Left ventricle myocardium inferior (tissue), 1 donor: ENCODE data around the gene DVL1. TPM values are rescaled to one million over a fixed set of nuclear protein-coding genes. Genes with fewer than 3 reads are reported as not detected.

Experiments used
- DNase-seq: peaks from one replicate; pipeline ENCODE4 v3.0.0-alpha.2; 2020
- H3K27ac ChIP-seq: fragments of 200-600 bp; replicated peaks from 2 replicates; pipeline ENCODE4 v1.8.0; 2021
- H3K27me3 ChIP-seq: fragments of 200-600 bp; 2 replicates; pipeline ENCODE4 v1.8.0; 2021; ENCODE audit warnings: low read depth
- H3K36me3 ChIP-seq: fragments of 200-600 bp; 2 replicates; pipeline ENCODE4 v1.8.0; 2021
- H3K4me1 ChIP-seq: fragments of 200-600 bp; 2 replicates; pipeline ENCODE4 v1.8.0; 2021
- H3K4me3 ChIP-seq: fragments of 200-600 bp; 2 replicates; pipeline ENCODE4 v1.8.0; 2021; ENCODE audit warnings: mild to moderate bottlenecking, moderate library complexity
- H3K9me3 ChIP-seq: fragments of 200-600 bp; replicated peaks from 2 replicates; pipeline ENCODE4 v1.8.0; 2021
- intact Hi-C: fragments of 100-400 bp; cut with micrococcal nuclease; formaldehyde crosslinking; loops from one replicate; pipeline ENCODE4 v1.11.0; 2022
- total RNA-seq: library from RNA; stranded (reverse); fragmentation: NEBNext Ultra II Directional; extraction: Animal tissue kit (Norgen Biotek cat#: 25700); gene quantifications from one replicate; pipeline ENCODE4 v1.2.1, GENCODE V29; 2021
- TF ChIP-seq, protein P1 (sequence below): fragments of 200-600 bp; IDR thresholded peaks from 2 replicates; pipeline ENCODE4 v1.8.0; 2021; ENCODE audit warnings: antibody characterized with exemption, mild to moderate bottlenecking, borderline replicate concordance
- donor health status: DM: no; HTN: yes; CAD: no; lungs with severe emphysema.

DVL1 gene
- total RNA-seq, 1 donor from 2014 or later: 93.0 TPM

DNA sequence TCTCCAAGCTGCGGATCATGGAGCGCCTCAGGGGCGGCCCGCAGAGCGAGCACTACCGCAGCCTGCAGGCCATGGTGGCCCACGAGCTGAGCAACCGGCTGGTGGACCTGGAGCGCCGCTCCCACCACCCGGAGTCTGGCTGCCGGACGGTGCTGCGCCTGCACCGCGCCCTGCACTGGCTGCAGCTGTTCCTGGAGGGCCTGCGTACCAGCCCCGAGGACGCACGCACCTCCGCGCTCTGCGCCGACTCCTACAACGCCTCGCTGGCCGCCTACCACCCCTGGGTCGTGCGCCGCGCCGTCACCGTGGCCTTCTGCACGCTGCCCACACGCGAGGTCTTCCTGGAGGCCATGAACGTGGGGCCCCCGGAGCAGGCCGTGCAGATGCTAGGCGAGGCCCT is 21.9 kb downstream of the DVL1 start:
- intact Hi-C loops: no loop called here
- Histone ChIP-seq H3K4me3 (peak overlapping the region; percentile 89), H3K36me3 (peaks cover 30% of the 10 kb centered on the region), H3K9me3 (no peaks in the 10 kb centered on the region), H3K27ac (no peak overlapping the region), H3K4me1 (peaks cover 79% of the 10 kb centered on the region), H3K27me3 (no peaks in the 10 kb centered on the region)
- TF ChIP-seq, protein P1, sequence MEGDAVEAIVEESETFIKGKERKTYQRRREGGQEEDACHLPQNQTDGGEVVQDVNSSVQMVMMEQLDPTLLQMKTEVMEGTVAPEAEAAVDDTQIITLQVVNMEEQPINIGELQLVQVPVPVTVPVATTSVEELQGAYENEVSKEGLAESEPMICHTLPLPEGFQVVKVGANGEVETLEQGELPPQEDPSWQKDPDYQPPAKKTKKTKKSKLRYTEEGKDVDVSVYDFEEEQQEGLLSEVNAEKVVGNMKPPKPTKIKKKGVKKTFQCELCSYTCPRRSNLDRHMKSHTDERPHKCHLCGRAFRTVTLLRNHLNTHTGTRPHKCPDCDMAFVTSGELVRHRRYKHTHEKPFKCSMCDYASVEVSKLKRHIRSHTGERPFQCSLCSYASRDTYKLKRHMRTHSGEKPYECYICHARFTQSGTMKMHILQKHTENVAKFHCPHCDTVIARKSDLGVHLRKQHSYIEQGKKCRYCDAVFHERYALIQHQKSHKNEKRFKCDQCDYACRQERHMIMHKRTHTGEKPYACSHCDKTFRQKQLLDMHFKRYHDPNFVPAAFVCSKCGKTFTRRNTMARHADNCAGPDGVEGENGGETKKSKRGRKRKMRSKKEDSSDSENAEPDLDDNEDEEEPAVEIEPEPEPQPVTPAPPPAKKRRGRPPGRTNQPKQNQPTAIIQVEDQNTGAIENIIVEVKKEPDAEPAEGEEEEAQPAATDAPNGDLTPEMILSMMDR: no peak
- DNase-seq: no peak

GRCh38 chr1:1326075-1326605 is 23.1 kb downstream of the DVL1 start:
- TF ChIP-seq, protein P1: no peak
- Histone ChIP-seq H3K4me1 (peaks cover 86% of the 10 kb centered on the region), H3K27ac (peak overlapping the region; percentile 98), H3K9me3 (no peaks in the 10 kb centered on the region), H3K36me3 (peaks cover 30% of the 10 kb centered on the region), H3K4me3 (peak overlapping the region; percentile 89), H3K27me3 (no peaks in the 10 kb centered on the region)
- DNase-seq: no peak
- intact Hi-C loops: no loop called here

DNA sequence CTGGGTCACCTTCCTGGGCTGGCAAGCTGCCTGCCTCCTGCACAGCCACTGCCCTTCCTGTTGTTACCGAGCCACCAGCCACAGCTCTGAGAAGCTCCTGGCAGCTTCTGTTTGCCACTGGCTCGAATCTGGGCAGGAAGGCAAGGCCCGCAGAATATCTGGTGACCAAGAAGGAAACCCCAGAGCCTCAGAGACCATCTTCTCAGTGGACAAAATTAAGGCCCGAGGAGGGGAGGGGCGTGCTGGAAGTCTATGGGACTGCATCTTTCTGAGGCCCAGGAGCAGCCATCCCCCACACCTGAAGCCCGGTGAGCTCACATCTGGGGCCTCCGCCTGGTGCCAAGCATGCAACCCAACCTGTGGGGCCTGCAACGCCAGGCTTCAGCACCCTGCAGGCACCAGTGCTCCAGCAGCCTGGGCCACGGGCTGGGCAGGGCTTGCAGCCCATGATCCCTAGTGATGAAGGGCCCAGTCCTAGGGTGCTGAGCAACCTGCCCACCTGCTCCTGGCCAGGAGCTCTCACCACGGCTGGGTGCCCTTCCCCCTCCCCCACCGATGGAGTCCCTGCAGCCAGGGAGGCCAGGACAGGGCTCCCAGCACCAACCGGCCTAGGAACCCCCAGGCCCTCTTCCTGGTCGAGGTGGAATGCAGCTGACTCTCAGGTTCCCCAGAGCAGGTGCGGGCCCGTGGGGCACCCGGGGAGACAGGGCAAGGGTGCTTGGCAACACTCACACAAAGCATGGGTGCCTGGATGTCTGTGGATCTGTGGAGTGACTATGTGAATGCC is 23.7 kb downstream of the DVL1 start:
- Histone ChIP-seq H3K4me3 (peak overlapping the region; percentile 89), H3K27me3 (no peaks in the 10 kb centered on the region), H3K27ac (peak overlapping the region; percentile 98), H3K36me3 (peaks cover 34% of the 10 kb centered on the region), H3K4me1 (peaks cover 86% of the 10 kb centered on the region), H3K9me3 (no peaks in the 10 kb centered on the region)
- intact Hi-C loops: no loop called here
- TF ChIP-seq, protein P1: no peak
- DNase-seq: peak; percentile 75

DNA sequence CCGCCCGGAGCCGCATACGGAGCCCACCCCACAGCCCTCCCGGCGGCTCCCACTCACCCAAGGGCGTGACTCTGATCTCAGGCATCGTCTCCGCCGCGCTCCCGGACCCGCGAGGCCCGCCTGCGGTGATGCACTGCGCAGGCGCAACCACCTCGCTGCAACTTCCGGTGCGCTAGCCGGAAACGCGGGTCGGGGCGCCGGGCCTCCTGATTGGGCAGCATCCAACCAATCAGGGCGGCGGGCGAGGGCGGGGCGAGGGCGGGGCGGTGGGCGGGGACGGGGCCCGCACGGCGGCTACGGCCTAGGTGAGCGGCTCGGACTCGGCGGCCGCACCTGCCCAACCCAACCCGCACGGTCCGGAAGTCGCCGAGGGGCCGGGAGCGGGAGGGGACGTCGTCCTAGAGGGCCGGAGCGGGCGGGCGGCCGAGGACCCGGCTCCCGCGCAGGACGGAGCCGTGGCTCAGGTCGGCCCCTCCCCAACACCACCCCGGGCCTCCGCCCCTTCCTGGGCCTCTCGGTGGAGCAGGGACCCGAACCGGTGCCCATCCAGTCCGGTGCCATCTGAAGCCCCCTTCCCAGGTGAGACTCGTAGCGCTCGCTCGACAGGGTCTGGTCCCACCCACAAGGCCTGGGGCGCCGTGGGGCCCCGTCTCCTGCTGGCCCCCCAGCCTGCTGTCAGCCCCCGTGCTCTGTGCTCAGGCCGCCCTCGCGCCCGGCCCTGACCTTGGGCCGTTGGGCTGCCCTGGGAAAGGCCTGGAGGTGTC is 24.5 kb downstream of the DVL1 start, which contains the start of the genes CPTP and INTS11:
Gene CPTP, plus strand, starts transcription at position 279 of the 764 bp plus-strand sequence. CDS start 2,109 bp downstream, outside the sequence.
Gene INTS11, minus strand, starts transcription at position 137 of the 764 bp plus-strand sequence. Its CDS starts 52 bp downstream, at position 85.
- DNase-seq: peak; percentile 94
- H3K27me3 ChIP-seq: no peaks in the 10 kb centered on the region
- peaks cover 85% of the 10 kb centered on the region for H3K4me1 ChIP-seq
- peak within 1 kb of the TSS; percentile 98 for H3K27ac ChIP-seq
- intact Hi-C loops: no loop called here
- H3K4me3 ChIP-seq: peak within 1 kb of the TSS; percentile 89
- TF ChIP-seq, protein P1: no peak
- H3K9me3 ChIP-seq: no peaks in the 10 kb centered on the region
- peaks cover 42% of the 10 kb centered on the region for H3K36me3 ChIP-seq

DNA sequence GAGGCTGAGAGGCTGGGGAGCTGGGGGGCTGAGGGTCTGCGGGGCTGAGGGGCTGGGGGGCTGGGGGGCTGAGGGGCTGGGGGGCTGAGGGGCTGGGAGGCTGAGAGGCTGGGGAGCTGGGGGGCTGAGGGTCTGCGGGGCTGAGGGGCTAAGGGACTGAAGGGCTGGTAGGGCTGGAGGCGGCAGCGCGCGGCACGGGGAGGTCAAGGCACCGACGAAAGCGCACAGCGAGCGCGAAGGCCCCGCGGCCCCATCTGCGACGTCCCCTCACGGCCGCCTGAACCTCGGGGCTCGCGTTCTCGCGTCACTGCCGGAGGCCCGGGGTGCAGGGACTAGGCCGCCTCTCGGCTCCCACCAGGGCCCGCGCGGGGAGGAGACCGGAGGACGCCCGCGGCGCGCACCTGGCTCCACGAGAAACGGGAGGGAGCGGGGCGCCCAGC is 25.1 kb downstream of the DVL1 start:
- TF ChIP-seq, protein P1: no peak
- peaks cover 48% of the 10 kb centered on the region for H3K36me3 ChIP-seq
- H3K9me3 ChIP-seq: no peaks in the 10 kb centered on the region
- intact Hi-C loops: no loop called here
- peak overlapping the region; percentile 89 for H3K4me3 ChIP-seq
- peak overlapping the region; percentile 98 for H3K27ac ChIP-seq
- H3K27me3 ChIP-seq: no peaks in the 10 kb centered on the region
- peaks cover 91% of the 10 kb centered on the region for H3K4me1 ChIP-seq
- no peak for DNase-seq
